Neural cell (in vitro differentiated cells): Measurements from ENCODE around the gene NCK2.

Experiments
- CTCF ChIP-seq: fragments of 450-650 bp; IDR thresholded peaks from 2 replicates; pipeline ENCODE4 v1.5.1; 2014; ENCODE audit warnings: antibody characterized with exemption, mild to moderate bottlenecking, moderate library complexity; ENCODE audit not compliant: poor library complexity, severe bottlenecking
- EP300 ChIP-seq: fragments of 450-650 bp; conservative IDR thresholded peaks from 2 replicates; pipeline ENCODE4 v1.6.1; 2014; ENCODE audit warnings: antibody characterized with exemption, mild to moderate bottlenecking, moderate library complexity; ENCODE audit not compliant: poor library complexity, severe bottlenecking
- EZH2 ChIP-seq: fragments of 200-600, 300-800 bp; shearing (Covaris generic), sonication (generic); IDR thresholded peaks from 2 replicates; pipeline ENCODE4 v1.6.1; 2014; ENCODE audit warnings: antibody characterized with exemption, low read length, borderline replicate concordance, mild to moderate bottlenecking; ENCODE audit not compliant: insufficient read depth, poor library complexity, severe bottlenecking
- POLR2AphosphoS5 ChIP-seq: IDR thresholded peaks from 2 replicates; pipeline ENCODE4 v1.6.1; 2012
- RAD21 ChIP-seq: fragments of 450-650 bp; conservative IDR thresholded peaks from 2 replicates; pipeline ENCODE4 v1.6.1; 2014; ENCODE audit warnings: antibody characterized with exemption, mild to moderate bottlenecking, moderate library complexity
- TAF1 ChIP-seq: IDR thresholded peaks from 2 replicates; pipeline ENCODE4 v1.6.1; 2012; ENCODE audit warnings: low read depth

GRCh38 chr2:105814291-105814940, 69.7 kb downstream of the NCK2 start:
- TF ChIP-seq CTCF: no peak
- no peak for TF ChIP-seq RAD21
- TF ChIP-seq TAF1: no peak
- TF ChIP-seq EP300: no peak
- TF ChIP-seq POLR2AphosphoS5: no peak
- no peak for TF ChIP-seq EZH2
